HG03432 (cell line): Measurements from ENCODE around the gene MAPRE2.

Experiments used
- ATAC-seq: cut with Tn5 transposase; IDR thresholded peaks from one replicate; pipeline ENCODE4 v1.9.1; 2021; ENCODE audit warnings: mild to moderate bottlenecking, moderate library complexity; ENCODE audit not compliant: unreplicated experiment

Gene MAPRE2

DNA sequence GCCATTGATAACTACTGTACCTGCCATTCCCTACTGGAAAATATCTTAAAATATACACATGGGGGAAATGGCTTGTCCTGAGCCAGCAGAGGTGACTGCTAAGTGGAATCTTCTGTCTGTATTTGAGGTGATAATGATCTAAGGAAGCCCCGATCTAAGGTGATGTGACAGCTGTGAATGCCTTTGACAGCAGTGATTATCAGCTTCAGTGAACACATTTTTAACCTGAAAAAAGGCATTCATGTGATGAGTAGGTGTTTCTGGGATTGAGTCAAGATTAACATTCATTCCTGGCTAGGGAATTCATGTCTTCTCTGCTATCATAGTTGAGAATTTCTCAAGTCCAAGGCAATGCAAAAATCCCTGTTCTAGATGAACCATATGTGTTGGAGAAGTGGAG, 9.1 kb upstream of the MAPRE2 start:
- no peak for ATAC-seq

DNA sequence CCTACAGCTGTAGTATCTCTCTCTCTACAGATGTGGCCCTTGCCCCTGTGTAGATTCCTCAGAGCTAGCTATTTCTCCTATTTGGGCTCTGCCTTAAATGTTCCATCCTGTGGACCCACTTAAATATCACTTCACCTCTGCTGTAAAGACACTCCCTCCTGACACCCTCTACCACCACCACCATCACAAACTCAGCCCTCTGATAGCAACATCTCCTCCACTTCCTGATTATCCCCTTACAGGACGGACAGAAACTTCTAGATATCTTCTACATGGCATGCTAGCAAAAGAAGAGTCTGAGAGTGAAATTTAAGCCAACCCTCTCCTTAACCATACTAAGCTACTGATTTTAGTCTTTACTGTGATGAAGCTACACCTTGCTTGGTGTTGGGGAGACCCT, 3.2 kb upstream of the MAPRE2 start:
- no peak for ATAC-seq

DNA sequence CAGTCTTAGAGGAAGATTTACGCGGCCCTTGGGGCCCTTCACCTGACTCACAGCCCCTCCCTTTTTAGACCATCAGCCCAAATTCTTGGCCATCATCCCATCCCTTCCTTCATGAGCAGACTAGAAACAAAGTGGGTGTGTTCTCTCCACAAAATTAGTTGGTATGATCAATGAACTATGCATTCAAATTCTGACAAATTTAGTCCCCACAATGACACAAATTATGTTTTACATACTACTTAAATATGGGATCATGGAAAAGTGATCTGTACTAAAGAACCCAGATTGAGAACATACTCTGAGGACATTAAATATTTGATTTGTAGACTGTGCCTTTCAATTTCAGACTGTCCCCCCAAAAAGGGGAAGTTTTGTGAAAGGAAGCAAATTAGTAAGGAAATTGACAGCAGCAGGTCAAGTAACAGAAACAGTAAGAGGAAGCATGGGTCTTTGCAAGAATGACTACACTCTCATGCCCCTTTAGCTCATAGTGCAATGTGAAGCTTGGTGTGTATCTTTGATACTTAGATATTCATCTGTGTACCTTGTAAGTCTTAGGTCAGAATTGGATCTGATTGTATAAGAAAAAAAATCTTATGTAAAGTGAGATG, 2.2 kb upstream of the MAPRE2 start:
- peak; percentile 35 for ATAC-seq

DNA sequence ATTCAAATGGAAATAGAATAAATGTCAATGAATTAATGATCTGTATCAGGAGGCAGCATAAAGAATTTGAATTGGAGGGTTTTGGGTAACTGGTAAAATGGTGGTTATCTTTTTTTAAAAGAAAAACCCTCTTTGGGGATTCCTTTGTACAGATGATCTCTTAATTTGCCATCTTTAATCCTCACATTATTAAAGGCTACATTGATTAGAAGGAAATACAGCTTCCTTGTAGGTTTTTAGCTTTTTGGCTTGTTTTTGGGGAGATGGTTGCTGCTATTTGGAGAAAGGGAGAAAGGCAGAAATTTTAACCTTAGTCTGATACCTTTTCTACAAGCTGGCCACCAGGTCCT, 600 bp upstream of the MAPRE2 start:
- no peak for ATAC-seq

DNA sequence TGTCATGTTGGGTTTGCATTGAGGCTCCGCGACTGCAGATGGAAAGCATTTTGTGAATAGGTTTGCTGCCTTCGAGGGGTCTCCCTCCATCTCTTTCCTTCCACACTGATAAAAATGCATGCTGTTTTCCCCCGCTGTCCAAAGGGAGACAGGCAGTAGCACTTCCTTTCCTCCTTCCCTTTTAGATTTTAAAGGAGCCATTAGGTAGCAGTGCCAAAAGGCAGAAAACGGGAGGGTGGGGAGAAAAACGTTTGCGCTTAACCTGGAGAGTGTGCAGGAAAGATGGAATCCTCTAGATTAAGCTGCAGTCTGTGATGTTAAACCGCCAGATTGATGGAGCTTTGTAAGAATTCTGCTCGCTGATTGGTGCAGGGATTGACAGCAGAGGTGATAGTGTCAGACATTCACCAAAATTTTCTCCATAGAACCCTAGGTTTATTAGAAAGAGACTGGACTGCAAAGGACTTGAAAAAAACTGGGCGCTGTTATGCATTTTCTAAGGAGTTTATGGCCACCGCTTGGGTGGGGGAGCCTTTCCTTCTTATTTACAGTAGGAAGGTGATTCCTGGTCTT, 688 bp downstream of the MAPRE2 start:
- ATAC-seq, result no peak

DNA sequence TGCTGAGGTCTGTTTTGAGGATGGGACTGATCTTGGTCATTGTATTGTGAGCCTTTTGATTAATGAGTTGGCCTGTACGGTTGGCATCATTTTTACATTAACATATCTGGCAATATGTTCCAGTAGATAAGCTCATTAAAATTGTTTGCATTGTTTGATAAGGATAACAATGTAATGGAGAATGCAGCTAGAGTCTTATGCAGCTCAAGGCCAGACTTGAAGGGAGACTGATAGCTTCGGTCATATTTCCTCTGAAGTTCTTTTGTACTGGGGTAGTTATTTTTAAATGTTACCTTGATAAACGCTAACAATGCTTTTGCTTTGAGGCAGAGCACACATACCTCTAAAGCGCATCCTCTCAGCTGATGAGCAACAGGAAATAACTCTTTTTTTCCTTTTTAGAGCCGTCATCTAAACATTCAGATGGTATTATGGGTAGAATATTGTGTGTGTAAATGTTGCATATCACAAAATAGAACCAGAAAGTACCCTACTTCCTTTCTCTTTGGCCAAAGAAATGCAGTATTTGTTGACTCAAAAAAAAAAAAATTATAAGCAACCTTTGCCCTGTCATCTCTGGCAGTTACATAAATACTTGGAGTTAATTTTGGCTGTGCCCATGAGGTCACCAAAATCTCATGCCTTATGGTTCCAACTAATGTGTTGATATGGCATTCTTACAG, 1.3 kb downstream of the MAPRE2 start:
- no peak for ATAC-seq

DNA sequence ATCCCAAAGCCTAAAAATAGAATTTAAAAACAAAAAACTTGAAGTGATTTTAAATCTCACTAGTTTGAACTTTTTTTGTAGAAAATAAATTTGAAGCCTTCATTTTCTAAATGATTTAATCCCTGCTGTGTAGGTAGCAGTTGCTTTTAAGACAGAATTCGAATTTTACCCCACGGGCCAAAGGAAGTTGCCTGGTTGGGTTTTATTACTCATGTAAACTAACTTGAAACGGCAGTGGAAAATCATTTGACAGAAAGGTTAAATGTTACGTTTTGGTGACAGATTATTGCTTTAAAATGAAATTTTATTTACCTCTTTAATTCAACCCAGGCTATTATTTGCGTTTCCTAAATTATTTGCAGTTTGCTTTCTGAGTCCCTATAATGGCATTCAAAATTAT, 2.0 kb downstream of the MAPRE2 start:
- no peak for ATAC-seq

DNA sequence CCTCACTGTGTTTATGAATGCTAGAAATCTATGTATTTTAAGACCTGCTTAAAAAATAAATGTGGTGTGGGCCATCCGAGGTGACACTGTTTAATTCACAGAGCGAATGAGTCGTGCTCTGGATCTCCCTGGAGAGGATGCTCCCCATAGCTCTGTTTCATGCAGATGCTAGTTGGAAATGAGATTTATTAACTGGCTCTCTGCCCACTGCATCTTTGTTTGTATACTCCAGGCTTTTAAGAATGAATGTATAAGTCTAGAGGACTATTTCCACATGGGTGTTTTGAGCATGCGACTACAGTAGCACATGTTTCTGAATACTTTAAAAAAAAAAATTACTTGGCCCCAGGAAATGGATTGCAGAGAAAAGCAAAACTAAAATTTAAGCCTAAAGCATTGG, 3.9 kb downstream of the MAPRE2 start:
- no peak for ATAC-seq

DNA sequence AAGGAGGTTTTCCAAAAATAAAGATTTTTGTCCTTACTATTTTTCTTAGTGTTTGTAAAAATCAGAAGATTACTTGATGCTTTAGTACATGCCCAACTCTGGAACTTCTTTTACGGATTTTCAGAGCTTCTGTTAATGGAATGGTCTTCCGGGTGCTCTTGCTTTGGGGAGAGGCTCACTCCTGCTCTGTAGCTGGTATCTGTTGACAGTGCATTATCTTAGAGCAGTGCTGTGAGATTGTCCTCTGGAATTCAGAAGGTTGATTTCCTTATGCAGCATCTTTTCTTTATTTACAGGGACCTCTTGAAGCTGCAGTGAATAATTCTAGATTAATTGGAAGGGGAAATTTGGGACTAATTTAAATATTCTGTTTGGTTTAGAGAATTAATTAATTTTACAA, 4.6 kb downstream of the MAPRE2 start:
- no peak for ATAC-seq

DNA sequence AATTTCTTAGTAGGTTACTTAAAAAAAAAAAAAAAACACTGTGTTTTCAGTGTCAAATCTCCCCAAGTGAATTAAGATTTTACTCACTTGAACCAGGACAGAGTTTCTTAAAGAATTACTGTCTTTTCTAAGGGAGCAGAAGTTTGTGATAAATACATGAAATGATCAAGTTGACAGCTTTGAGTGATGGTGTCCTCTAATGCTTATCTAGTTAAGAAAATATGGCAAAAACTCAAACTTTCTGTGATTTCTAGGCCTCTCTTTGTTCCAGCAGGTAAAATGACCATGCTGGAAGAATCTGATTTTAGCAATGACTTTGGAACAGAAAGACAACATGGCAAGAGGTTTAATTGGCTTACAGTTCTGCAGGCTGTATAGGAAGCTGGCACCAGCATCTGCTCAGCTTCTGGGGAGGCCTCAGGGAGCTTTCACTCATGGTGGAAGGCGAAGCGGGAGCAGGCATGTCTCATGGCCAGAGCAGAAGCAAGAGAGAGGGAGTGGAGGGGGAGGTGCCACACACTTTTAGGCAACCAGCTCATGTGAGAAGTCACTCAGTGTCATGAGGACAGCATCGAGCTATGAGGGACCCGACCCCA, 6.6 kb downstream of the MAPRE2 start:
- no peak for ATAC-seq

DNA sequence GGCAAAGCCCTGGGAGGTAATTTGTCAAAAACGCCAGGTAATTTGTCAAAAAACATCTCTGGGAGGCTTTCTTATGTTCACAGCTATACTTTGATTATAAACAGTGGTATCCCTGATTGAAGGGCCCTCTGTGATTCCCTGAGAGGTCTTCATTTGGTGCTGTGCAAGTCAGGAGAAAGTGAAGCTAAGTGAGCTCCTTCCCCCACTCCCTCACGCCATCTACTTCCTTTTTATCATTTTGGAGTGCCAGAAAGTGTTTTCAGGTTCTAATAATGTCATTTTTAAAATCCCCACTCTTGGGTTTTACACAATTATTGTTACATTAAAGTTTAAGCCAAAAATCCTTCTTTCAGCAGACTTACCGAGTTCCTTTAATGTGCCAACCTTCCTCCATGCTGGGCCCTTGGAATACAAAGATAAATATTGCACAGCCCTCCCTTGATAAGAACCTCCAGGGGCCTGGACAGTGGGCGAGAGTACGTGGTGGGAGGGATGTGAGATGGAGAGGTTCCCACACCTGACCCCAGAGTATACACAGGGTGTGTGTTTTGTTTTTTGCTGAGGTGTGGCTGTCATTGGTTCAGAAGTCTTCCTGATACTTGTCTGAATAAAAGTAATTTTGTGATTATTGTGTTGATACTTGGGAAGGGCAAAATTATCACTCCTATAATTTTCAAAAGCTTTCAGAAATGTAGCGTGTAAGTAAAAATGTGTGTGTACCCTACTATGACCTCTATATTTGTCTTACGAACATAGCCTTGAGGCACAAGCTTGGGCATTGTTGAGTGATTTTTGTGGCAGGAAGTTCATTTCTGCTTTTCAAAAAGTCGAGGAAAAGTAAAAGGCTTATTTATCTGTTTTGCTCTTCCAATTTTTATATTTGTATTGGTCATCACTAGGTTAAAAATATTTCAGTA, 8.2 kb downstream of the MAPRE2 start:
- ATAC-seq, result peak; percentile 15

DNA sequence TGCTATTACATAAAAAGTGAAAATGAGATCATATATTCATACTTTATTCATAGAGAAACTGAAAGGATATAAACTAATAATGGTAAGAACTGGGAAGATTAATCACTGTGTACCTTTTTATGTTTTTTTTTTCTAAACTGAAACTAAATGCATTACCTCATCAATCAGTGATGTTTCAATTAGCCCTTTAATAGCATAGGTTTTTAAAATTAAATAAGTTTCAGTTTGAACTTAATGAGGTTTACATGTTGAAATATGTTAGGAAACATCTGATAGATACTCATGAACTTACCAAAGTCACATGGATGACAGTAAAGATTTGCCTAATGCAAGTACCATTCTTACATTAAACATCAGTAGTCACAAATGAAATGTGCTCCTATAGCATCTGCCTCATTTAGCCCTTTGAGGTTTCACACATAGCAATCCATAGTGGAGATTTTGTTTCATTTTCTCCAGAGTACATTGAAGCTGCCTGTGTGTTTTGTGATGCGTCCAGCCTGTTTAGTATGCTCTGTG, 8.9 kb downstream of the MAPRE2 start:
- ATAC-seq, result peak; percentile 45

DNA sequence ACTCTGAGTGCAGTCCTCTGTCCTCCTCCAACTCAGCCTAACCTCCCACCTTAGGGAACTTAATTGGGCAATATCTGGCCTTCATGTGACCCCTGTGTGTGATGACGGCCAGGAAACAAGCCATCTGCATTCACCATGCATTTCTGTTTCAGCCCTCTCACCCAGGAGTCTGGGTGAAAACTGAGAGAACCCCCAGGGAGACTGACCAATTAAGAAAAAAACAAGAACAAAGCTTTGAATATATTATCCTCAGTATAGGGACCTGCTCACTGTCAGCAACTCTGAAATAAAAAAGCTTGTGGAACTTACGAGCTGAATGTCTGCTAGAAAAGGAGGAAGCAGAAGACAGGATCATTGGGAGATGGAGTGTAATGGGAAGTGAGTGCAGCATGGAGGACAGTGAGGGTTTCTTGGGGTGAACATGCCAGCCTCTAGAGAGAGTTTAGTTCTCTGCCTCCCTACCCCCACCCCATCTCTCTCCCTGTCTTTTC, 9.5 kb downstream of the MAPRE2 start:
- peak; percentile 32 for ATAC-seq

DNA sequence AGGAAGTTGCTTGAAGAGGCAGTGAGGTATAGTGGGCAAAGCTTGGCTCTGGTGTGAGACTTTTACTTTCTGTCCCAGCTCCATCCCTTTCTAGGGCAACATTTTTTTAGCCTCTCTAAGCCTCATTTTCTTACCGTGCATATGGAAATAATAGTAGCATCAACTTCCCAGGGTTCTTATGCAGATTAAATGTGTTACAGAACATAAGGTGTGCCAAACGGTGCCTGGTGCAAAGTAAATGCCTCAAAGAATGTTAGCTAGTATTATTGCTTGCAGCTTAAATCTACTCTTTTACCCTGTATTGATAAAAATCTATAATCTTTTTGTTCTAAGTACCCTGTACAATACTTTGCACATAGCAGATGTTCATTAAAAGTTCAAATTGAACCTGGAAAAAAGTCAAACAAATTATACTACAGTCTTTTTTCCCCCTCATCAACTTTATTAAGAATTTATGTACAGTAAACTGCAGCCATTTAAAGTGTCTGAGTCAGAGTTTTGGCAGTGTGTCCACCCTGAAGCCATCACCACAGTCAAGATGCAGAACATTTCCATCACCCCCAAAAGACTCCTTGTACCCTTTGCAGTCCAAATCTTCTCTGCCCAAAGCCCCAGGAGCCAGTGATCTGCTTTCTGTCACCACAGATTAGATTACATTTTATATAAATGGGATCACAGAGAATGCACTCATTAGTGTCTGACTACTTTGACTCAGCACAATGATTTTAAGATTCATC, 10.6 kb downstream of the MAPRE2 start:
- no peak for ATAC-seq

DNA sequence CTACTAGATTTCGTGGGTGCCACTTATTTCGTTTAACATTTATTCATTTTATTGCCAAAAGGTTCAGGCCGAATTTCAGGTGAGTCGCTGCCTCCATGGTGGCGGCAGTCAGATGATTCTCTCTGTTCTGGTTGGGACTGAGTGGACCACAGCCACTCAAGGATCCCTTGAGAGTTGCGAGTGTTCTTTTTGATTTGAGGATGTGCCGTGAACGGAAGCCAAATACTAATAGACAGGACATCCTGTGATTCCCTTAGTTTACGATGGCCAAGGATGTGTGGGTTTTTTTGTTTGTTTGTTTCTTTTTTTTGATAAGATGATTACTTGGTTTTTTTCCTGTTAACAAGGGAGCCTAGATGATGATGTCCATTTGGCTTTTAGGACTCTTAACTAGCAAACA, 13.2 kb downstream of the MAPRE2 start:
- ATAC-seq, result no peak

DNA sequence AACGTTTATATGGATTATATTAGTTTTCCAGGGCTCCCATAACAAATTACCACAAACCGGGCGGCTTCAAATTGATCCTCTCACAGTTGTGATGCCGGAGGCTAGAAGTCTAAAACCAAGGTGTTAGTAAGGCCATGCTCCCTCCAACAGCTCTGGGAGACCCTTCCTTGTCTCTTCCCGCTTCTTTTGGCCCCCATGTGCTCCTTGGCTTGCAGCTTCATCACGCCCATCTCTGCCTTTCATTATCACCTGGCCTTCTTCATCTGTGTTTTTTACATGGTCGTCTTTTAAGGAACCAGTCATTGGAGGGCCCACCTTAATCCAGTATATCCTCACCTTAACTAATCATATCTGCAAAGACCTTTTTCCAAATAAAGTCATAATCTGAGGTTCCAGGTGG, 13.9 kb downstream of the MAPRE2 start:
- no peak for ATAC-seq

DNA sequence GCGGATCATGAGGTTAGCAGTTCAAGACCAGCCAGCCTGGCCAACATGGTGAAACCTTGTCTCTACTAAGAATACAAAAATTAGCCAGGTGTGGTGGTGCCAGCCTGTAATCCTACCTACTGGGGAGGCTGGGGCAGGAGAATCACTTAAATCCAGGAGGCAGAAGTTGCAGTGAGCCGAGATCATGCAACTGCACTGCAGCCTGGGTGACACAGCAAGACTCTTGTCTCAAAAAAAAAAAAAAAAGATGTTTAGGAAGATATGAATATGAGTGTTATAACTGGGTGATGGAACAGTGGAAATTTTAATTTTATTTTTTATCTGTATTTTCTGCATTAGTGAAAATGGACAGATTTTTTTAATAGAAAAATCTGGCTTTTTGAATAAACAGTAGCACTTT, 14.5 kb downstream of the MAPRE2 start:
- ATAC-seq, result no peak

DNA sequence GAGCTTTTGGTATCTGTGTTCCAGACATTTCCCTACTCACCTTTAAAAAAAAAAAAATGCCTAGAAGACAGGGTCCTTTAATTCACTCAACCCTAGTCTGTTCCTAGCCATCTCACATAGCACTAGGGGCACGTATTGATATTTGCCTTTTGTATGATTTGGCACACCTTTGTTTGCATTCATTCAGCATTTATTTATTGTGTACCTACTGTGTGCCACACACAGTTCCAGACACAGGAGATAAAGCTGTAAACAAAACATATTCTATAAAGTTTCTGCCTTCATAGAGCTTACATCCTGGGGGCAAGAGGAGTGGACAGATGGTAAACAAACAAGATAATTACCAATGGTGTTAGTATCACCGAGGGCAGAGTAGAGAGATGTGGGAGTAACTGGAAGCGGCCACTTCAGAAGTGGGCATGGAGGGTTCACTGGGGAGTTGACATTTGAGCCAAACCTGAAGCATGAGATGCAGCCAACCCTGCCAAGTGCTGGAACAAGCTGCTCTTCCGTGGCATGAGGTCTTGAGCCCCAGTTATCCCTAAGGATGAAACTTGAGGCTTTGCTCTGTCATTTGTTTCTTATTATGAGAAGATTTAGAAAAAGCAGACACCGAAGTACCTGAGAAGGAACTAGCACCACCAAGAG, 18.2 kb downstream of the MAPRE2 start:
- no peak for ATAC-seq

DNA sequence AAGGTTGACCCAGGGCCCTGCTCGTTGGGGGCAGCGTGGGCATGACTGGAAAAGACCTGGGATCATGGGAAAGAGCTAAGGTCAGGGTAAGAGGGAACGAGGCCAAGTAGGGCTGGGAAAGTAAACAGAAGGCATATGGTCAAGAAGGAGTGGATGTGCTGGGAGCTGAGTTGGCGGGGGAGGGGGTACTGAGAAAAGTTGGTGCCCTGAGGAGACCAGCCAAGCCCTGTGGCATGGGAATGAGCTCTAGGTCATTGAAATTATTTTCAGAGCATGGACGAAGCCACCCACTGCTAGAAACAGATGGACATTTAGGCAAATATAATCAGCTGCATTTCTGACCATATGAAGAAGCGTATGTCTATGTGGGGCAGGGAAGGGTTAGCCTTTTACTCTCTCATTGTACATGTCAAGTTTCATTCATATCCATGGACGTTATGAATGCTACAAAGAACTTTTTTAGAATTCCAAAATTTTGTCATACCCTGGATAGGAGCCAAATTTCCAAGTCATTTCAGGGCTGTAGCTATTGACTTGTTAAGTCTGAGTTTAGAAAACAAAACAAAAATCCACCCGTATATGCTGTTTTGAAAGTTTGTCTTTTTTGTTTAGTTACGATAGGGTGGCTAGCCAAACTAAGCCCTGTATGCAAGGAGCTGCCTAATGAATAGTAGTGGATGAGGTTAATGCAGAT, 19.1 kb downstream of the MAPRE2 start:
- no peak for ATAC-seq
